Jurkat, Clone E6-1 (cell line): ENCODE data around the gene GZMM.

Source experiments
- DNase-seq: peaks from one replicate; pipeline ENCODE4 v3.0.0-alpha.2; 2011; ENCODE audit warnings: low read depth, low spot score
- H3K4me3 ChIP-seq: 2 replicates; pipeline ENCODE4 v1.5.1; 2011; ENCODE audit warnings: mild to moderate bottlenecking, low read length, control low read depth, moderate library complexity

GZMM gene

GRCh38 chr19:555474-555808 is 11.6 kb downstream of the GZMM start:
- no peak overlapping the region for H3K4me3 ChIP-seq
- no peak for DNase-seq

DNA sequence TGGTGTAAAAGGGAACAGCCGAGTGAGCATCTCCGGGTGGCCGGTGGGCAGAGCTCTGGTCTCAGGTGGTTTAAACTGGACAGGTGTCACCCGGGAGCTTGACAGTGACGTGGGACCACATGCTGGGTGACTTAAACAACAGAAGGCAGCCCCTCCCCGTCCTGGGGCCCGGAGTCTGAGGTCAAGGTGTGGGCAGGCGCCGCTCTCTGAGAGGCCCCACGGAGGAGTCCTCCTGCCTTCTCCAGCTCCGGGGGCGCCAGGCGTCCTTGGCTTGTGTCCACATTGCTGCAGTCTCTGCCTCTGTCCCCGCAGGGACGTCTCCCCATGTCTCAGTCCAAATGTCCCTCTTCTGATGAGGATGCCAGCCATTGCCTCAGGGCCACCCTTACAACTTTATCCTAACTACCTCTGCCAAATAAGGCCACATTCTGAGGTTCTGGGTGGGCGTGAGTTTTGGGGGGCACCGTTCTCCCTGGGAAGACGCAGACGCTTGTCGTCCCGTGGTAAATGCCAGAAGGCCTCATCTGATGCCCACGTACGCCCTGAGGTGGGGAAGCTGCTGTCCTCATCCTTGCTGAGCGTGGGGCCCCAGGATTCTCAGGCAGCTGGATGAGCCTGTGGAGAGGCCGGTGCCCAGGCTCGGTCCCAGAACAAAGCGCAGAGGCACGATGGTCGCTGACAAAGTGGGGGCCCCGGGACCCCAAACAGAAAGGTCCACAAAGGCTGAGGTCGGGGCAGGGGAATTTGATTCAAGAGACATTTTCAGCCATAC is 12.9 kb downstream of the GZMM start:
- DNase-seq: no peak
- H3K4me3 ChIP-seq: no peak overlapping the region

DNA sequence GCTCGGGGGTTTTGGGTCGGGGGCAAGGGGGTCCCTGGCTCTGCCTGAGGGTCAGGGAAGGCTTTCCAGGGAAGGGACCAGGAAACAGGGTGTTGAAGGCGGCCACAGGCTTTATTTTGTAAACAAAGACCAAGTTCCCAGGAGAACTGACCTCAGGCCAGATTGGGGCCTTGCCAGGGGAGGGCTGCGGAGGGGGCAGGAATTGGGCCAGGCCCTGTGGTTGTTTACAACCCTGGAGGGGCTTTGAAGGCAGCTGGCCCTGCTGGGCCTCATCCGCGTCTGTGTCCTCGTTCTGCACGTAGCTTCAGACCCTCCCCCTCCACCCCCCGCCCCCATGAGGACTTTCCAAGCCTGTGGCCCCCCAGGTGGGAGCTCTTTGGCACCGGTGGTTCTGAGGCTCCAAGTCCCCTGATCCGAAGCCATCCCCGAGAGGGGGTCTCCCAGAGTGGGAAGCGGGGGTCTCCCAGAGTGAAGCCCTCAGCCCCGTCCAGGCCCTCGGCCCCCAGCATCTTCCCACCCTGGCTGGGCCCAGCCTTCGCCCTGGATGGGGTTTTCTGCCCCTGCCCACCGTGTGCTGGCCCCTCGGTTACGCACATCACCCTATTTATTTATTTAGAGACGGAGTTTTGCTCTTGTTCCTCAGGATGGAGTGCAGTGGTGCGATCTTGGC is 15.1 kb downstream of the GZMM start:
- no peak for DNase-seq
- no peak overlapping the region for H3K4me3 ChIP-seq

- DNase-seq: no peak
- H3K4me3 ChIP-seq: no peak overlapping the region
Measured at GRCh38 chr19:560121-560520, 16.3 kb downstream of the GZMM start.

DNA sequence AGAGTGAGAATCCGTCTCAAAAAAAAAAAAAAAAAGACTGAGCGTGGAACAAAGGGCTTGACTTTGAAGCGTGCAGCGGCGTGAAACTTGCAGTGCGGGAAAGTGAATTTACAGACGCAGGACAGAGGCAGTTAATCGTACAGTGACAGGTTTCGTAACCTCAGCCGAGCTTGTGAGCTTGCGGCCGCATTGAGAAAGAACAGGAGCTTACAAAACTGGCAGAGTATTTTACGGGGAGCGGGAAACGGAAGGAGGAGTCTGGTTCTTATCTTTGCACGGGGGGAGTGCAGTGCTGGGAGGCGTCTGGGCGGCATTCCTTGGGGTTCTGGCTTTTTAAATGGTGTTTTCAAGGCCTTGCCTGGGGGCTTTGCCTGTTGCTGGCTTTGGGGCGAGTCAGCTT is 22.6 kb downstream of the GZMM start:
- no peak for DNase-seq
- H3K4me3 ChIP-seq: no peak overlapping the region

- DNase-seq: no peak
- H3K4me3 ChIP-seq: no peak overlapping the region
Measured at GRCh38 chr19:566844-567243, 23.0 kb downstream of the GZMM start.

DNA sequence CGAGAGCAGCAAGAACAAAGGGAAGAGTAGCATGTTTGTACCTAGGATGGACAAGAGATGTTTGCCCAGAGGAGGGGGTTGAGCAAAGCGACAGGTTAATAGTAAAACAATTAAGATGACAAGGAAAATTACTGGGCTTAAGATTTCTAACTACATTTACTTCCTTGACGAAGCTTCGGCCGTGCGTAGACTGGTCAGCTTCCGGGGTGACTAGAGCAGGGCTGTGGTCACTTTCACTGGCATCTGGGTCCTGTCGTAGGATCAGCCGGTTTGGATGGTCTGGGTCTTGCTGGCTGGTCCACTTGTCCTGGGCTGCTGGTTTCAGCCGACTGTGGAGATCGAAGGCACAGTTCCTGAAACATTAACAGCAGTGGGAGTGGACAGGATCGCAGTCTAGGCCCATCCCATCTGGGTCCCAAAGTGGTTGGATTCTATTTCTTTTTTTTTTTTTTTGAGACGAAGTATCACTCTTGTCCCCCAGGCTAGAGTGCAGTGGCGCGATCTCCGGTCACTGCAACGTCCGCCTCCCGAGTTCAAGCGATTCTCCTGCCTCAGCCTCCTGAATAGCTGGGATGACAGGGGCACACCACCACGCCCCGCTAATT is 23.5 kb downstream of the GZMM start:
- H3K4me3 ChIP-seq: no peak overlapping the region
- no peak for DNase-seq

GRCh38 chr19:570251-570686 is 26.4 kb downstream of the GZMM start:
- no peak for DNase-seq
- no peak overlapping the region for H3K4me3 ChIP-seq

DNA sequence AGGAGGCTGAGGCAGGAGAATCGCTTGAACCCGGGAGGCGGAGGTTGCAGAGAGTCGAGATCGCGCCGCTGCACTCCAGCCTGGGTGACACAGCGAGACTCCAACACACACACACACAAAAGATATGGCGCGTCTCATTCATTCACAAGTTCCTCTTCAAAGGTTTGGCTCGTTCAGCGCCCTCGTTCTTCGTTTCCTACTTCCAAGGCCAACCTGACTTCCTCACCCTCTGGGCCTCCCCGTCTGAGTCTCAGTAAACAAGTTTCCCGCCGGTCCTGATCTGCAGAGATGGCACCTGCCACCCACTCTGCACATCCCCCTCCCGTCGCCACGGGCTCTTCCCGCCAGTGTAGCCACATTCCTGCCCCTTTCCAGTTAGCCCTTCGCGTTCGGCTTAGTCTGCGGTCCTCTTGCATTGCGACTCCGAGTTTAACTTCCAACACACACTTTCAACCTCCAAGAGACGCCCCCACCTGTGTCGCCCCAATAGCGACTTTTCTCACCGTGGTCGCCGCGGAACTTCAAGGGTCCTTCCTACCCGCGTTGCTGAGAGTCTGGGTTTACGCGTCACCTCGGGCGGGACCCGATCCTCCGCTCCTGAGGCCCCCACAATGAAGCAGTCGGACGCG is 27.2 kb downstream of the GZMM start:
- DNase-seq: peak; percentile 79
- peak overlapping the region; percentile 82 for H3K4me3 ChIP-seq

- peak; percentile 60 for DNase-seq
- H3K4me3 ChIP-seq: peak overlapping the region; percentile 82
Measured at GRCh38 chr19:571566-571974, 27.7 kb downstream of the GZMM start.

- peak; percentile 97 for DNase-seq
- peak within 1 kb of the TSS; percentile 92 for H3K4me3 ChIP-seq
Measured at GRCh38 chr19:572140-572742, 28.4 kb downstream of the GZMM start, which contains the start of gene BSG. Gene BSG (plus strand): TSS chr19:572596. CDS start chr19:572635, 39 bp downstream.

- DNase-seq: no peak
- H3K4me3 ChIP-seq: peak overlapping the region; percentile 92
Measured at GRCh38 chr19:572743-573518, 29.1 kb downstream of the GZMM start.

DNA sequence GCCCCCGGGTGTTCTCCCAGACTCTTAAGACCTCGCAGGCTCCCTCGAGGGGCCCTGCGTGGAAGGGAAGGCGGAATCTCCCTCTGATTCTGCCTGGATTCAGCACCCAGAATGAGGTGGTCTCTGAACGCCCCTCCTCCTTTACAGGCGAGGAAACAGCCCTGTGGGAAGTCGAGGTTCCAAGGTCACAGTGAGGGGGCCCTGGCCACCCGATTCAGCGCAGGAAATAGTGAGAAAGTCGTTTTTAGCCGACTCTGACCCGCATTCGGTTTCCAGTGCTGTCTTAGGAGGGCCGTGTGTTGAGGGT is 29.6 kb downstream of the GZMM start:
- no peak for DNase-seq
- peak overlapping the region; percentile 92 for H3K4me3 ChIP-seq

- no peak overlapping the region for H3K4me3 ChIP-seq
- no peak for DNase-seq
Measured at GRCh38 chr19:574658-575526, 31.0 kb downstream of the GZMM start.

DNA sequence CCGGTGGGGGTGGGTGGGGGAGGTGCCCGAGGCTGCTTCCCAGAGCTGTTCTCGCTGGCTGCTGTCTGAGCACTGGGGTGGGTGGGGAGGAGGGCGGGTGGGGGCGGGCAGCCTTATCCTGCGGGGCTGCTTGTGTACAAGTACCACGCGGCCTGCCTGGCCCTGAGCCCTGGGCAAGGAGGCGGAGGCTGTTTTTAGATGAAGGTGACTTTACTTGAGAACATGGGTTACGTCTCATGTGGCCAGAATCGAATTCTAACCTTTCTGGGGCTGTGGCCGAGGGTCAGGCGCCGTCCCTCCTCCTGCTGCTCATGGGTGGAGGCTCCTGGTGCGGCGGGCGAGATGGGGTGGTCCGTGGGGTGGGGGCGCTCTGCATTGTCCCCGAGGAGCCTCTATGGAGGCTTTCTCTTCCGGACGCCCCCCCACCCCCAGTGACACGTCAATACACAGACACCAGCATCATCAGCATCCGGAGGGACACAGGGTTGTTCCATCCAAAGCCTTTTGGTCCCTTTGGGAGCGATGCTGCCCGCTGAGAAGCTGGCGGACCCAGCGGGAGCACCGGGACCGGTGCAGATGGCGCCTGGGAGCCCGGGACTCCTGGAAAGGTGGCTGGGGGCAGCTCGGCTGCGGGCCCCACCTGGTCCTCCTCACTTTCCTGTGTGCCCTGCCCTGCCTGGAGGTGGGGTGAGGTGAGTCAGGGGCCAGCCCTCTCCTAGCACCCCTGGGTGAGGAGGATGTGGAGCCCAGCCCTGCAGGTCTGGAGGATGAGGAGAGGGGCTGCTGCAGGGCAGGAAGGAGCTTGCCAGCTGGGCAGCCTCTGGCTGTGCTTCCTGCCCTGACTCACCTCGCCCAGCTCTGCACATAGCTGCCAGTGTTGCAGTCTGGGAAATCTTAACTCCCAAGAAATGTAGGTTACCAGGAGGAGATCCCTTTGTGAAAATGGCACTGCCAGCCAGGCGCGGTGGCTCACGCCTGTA is 32.0 kb downstream of the GZMM start:
- DNase-seq: no peak
- H3K4me3 ChIP-seq: no peak overlapping the region

- H3K4me3 ChIP-seq: no peak overlapping the region
- DNase-seq: no peak
Measured at GRCh38 chr19:576768-577438, 33.0 kb downstream of the GZMM start.
